ENCODE data around the gene GOLIM4. TPM values are rescaled to one million over a fixed set of nuclear protein-coding genes. Genes with fewer than 3 reads are reported as not detected.
A peak's percentile ranks its signal among the peaks of the same experiment; 100 is the strongest.
"Not testable (repeated sequence)": the region's sequence is repeated elsewhere in the genome, so short reads cannot be mapped to it uniquely, and the experiment has no call there.

GOLIM4 gene
- total and polyA plus RNA-seq, 8 donors: 5.6 to 17.6 (median 9.1) TPM

- DNase-seq: no peak
- ATAC-seq: peak in 2 of 4 donors; percentile 48 to 73
- 72 to 74% methylated on average over 5 of the region's 5 CpGs for WGBS, 2 donors
- Histone ChIP-seq H3K27me3 (no peaks in the 10 kb centered on the region), H3K36me3 (peaks cover 0 to 38% (median 5%) of the 10 kb centered on the region in 3 donors), H3K9me3 (no peaks in the 10 kb centered on the region), H3K27ac (no peak overlapping the region), H3K4me3 (no peak overlapping the region), H3K4me1 (no peaks in the 10 kb centered on the region)
- intact Hi-C loops (cut with DNase I): no loop called here
- no peak for FAIRE-seq
- TF ChIP-seq CTCF (IDR thresholded peaks at IDR 0.05): no peak
Observed at GRCh38 chr3:168024537-168024941, 71.2 kb downstream of the GOLIM4 start.

- no peak overlapping the region for H3K4me3 ChIP-seq
- WGBS, 2 donors: 81 to 83% methylated on average over 7 of the region's 7 CpGs
- H3K36me3 ChIP-seq: peaks cover 0 to 36% (median 5%) of the 10 kb centered on the region in 3 donors
- no peak for DNase-seq
- FAIRE-seq: no peak
- no peak for TF ChIP-seq CTCF (IDR thresholded peaks at IDR 0.05)
- H3K9me3 ChIP-seq: no peaks in the 10 kb centered on the region
- no peak overlapping the region for H3K27ac ChIP-seq
- H3K4me1 ChIP-seq: no peaks in the 10 kb centered on the region
- ATAC-seq: no peak
- H3K27me3 ChIP-seq: no peaks in the 10 kb centered on the region
- intact Hi-C loops (cut with DNase I): no loop called here
Observed at GRCh38 chr3:168021737-168022450, 73.8 kb downstream of the GOLIM4 start.

- H3K27me3 ChIP-seq; intact Hi-C loops (cut with DNase I); H3K4me1 ChIP-seq; FAIRE-seq; H3K9me3 ChIP-seq; ATAC-seq; H3K27ac ChIP-seq; H3K4me3 ChIP-seq; H3K36me3 ChIP-seq: not testable (repeated sequence)
- 90 to 92% methylated on average over 12 to 17 of the region's 17 CpGs for WGBS, 2 donors
- peak in 1 of 6 donors; percentile 7 for DNase-seq
Observed at GRCh38 chr3:168011280-168011679, 84.4 kb downstream of the GOLIM4 start.

GRCh38 chr3:168006584-168006983 is 89.1 kb downstream of the GOLIM4 start:
- WGBS, 2 donors: 92 to 95% methylated on average over 2 of the region's 2 CpGs
- intact Hi-C loops (cut with DNase I): no loop called here
- Histone ChIP-seq H3K4me3 (no peak overlapping the region), H3K27ac (no peak overlapping the region), H3K27me3 (no peaks in the 10 kb centered on the region), H3K36me3 (peaks cover 0 to 6% (median 5%) of the 10 kb centered on the region in 3 donors), H3K4me1 (no peaks in the 10 kb centered on the region), H3K9me3 (no peaks in the 10 kb centered on the region)
- TF ChIP-seq CTCF (IDR thresholded peaks at IDR 0.05): no peak
- DNase-seq (no peak), FAIRE-seq (no peak), ATAC-seq (no peak)

- Histone ChIP-seq H3K27me3 (no peaks in the 10 kb centered on the region), H3K36me3 (no peaks in the 10 kb centered on the region), H3K4me3 (no peak overlapping the region), H3K9me3 (no peaks in the 10 kb centered on the region), H3K27ac (no peak overlapping the region), H3K4me1 (peaks cover 0 to 9% (median 7%) of the 10 kb centered on the region in 3 donors)
- intact Hi-C loops (cut with DNase I): no loop called here
- FAIRE-seq (no peak), ATAC-seq (no peak), DNase-seq (no peak)
- 78 to 82% methylated on average over 4 of the region's 4 CpGs for WGBS, 2 donors
- no peak for TF ChIP-seq CTCF (IDR thresholded peaks at IDR 0.05)
Observed at GRCh38 chr3:168003911-168004310, 91.8 kb downstream of the GOLIM4 start.

Data from pancreas (tissue), 10 donors.